ENCODE data around the gene CPNE4. TPM values are rescaled to one million over a fixed set of nuclear protein-coding genes. Genes with fewer than 3 reads are reported as not detected.

The CPNE4 gene
- total RNA-seq, 4 donors from 2014 or later: 0.10 to 0.25 (median 0.16) TPM; not detected in 1

DNA sequence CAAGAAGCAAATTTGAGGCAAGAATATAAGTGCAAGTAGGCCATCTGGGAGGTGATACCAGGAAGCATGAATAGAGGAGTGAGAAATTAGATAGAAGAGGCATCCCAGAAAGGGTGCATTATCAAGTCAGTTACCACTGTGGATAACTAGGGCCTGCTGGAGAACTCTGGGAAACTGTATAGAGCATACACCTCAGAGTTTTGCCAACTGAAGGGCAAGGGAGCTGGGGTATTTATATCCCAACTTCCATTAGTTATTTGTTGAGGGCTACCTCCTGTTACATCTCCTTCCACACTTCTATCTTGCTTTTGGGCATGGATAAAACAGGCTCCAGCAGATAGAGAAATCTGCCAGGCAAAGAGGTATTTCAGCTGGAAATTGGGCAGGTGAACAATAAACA, 448.5 kb downstream of the CPNE4 start:
- no peak overlapping the region for H3K4me3 ChIP-seq (ENCODE audit: low read depth, poor library complexity, severe bottlenecking)
- no peak for DNase-seq (ENCODE audit: low spot score in 2 of 2)
- intact Hi-C loops (cut with DNase I; ENCODE audit: low total_unique reads): no loop called here
- TF ChIP-seq, protein P1, sequence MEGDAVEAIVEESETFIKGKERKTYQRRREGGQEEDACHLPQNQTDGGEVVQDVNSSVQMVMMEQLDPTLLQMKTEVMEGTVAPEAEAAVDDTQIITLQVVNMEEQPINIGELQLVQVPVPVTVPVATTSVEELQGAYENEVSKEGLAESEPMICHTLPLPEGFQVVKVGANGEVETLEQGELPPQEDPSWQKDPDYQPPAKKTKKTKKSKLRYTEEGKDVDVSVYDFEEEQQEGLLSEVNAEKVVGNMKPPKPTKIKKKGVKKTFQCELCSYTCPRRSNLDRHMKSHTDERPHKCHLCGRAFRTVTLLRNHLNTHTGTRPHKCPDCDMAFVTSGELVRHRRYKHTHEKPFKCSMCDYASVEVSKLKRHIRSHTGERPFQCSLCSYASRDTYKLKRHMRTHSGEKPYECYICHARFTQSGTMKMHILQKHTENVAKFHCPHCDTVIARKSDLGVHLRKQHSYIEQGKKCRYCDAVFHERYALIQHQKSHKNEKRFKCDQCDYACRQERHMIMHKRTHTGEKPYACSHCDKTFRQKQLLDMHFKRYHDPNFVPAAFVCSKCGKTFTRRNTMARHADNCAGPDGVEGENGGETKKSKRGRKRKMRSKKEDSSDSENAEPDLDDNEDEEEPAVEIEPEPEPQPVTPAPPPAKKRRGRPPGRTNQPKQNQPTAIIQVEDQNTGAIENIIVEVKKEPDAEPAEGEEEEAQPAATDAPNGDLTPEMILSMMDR (IDR thresholded peaks at IDR 0.05): no peak
- TF ChIP-seq POLR2A (IDR thresholded peaks at IDR 0.05): no peak

DNA sequence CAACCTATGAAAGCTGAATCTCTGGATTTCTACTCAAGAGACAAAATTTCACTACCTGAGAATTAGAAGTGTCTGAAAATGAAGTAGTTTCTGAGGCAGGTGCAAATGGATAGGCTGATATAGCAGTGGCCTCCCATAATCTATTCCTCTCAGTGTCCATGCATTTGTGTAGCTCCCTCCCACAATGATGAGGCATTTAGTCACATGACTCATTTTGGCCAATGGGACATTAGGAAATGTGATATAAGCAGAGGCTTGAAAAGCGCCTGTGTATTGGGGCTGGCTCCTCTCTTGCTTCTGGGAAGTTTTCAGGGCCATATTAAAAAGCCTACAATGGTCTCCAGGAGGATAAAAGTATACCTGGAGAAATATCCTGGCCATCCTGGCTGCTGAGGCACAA, 452.4 kb downstream of the CPNE4 start:
- WGBS, 2 donors: 85 to 96% methylated on average over 1 of the region's 1 CpG
- DNase-seq (ENCODE audit: low spot score in 2 of 2): no peak
- intact Hi-C loops (cut with DNase I; ENCODE audit: low total_unique reads): no loop called here
- H3K4me3 ChIP-seq (ENCODE audit: low read depth, poor library complexity, severe bottlenecking): no peak overlapping the region
- TF ChIP-seq, protein P1 (IDR thresholded peaks at IDR 0.05): no peak
- no peak for TF ChIP-seq POLR2A (IDR thresholded peaks at IDR 0.05)

DNA sequence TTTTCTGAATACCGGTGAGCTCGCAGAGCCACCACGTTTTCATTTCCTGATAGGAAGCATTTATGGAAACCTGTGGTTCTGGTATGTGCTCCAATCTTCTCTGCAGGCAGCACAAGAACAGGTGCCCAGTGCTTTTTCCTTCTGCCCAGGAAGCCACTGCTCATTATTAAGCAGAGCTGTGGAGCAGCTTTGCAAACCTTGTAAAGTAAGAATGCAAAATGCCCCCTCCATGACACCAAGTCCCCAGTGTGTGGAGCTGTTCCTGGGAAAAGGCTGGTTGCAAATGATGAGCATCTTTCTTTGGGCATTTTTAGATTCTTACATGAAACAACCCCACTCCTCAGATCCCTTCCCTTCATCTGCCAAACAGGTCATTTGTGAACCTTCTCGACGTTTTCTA, 466.4 kb downstream of the CPNE4 start:
- TF ChIP-seq, protein P1 (IDR thresholded peaks at IDR 0.05): no peak
- TF ChIP-seq POLR2A (IDR thresholded peaks at IDR 0.05): no peak
- intact Hi-C loops (cut with DNase I; ENCODE audit: low total_unique reads): no loop called here
- no peak for DNase-seq (ENCODE audit: low spot score in 2 of 2)
- no peak overlapping the region for H3K4me3 ChIP-seq (ENCODE audit: low read depth, poor library complexity, severe bottlenecking)
- WGBS, 2 donors: 46 to 57% methylated on average over 5 of the region's 5 CpGs

DNA sequence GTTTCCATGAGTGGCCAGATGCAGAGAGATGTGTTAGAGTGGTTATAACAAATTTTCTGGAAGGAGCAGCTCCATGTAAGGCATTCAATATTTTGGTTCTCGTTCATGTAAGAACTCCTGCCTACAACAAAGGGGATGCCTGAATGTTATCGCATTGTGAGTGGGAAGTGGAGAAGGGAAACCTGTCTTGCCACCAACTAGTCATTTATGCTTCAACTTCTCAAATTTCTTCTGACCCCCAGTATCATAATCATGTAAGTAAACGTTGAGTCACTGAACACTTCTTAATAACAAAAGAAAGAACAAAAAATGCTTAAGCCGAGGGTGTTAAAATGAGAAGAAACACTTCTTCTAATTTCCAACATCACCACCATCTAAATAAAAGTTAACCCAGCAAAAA, 470.0 kb downstream of the CPNE4 start:
- no peak overlapping the region for H3K4me3 ChIP-seq (ENCODE audit: low read depth, poor library complexity, severe bottlenecking)
- DNase-seq (ENCODE audit: low spot score in 2 of 2): no peak
- intact Hi-C loops (cut with DNase I; ENCODE audit: low total_unique reads): no loop called here
- 77 to 78% methylated on average over 4 of the region's 4 CpGs for WGBS, 2 donors
- TF ChIP-seq POLR2A (IDR thresholded peaks at IDR 0.05): no peak
- TF ChIP-seq, protein P1 (IDR thresholded peaks at IDR 0.05): no peak

DNA sequence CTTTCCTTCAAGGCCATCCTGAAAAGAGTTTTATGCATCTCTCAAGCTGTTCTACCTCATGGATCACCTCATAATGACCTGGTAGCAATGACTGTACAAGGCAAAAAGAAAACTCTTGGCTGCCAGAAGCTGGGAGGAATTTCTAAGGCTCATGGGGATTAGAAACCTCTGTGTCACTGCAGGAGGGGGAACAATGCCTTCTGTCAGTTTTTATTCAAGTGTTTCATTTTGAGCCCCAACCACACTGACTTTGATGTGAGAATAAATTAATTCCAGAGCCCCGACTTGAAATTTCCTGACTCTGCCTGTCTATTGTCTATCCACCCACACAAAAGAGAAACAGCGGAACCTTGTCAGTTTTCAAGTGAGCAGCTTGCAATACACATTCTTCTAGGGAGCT, 473.3 kb downstream of the CPNE4 start:
- intact Hi-C loops (cut with DNase I; ENCODE audit: low total_unique reads): no loop called here

DNA sequence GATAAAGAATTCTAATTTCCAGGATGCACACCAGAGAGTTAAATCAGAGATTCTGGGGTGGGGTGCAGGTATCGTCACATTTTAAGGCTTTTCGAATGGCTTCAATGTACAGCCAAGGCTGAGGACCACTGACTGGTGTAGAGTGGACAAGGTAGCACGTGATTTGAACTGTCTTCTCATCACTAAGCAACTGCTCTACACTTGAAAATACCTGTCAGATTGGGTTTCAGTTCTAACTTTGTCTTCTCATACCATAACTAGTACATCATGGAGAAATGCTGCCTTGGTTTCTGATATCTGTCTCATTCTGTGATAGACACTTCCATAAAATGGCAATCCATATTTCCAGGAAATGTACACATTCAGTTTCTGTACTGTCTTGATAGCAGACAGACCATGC, 474.0 kb downstream of the CPNE4 start:
- intact Hi-C loops (cut with DNase I; ENCODE audit: low total_unique reads): no loop called here
- TF ChIP-seq, protein P1 (IDR thresholded peaks at IDR 0.05): no peak
- TF ChIP-seq POLR2A (IDR thresholded peaks at IDR 0.05): no peak
- no peak for DNase-seq (ENCODE audit: low spot score in 2 of 2)

More for the DNA sequence above, 473.3 kb downstream of the CPNE4 start:
- no peak overlapping the region for H3K4me3 ChIP-seq (ENCODE audit: low read depth, poor library complexity, severe bottlenecking)
- WGBS, 2 donors: 27 to 32% methylated on average over 2 of the region's 2 CpGs
- no peak for TF ChIP-seq POLR2A (IDR thresholded peaks at IDR 0.05)
- TF ChIP-seq, protein P1 (IDR thresholded peaks at IDR 0.05): no peak
- DNase-seq (ENCODE audit: low spot score in 2 of 2): no peak

More for the DNA sequence above, 474.0 kb downstream of the CPNE4 start:
- H3K4me3 ChIP-seq (ENCODE audit: low read depth, poor library complexity, severe bottlenecking): no peak overlapping the region
- WGBS, 2 donors: 90 to 93% methylated on average over 3 of the region's 3 CpGs
